Retina (tissue), 1 donor: Measurements from ENCODE around the gene WDR90.
A peak's percentile ranks its signal among the peaks of the same experiment; 100 is the strongest.

Experiments used
- DNase-seq: peaks from one replicate; pipeline ENCODE4 v3.0.0-alpha.2; 2016

Gene WDR90

DNA sequence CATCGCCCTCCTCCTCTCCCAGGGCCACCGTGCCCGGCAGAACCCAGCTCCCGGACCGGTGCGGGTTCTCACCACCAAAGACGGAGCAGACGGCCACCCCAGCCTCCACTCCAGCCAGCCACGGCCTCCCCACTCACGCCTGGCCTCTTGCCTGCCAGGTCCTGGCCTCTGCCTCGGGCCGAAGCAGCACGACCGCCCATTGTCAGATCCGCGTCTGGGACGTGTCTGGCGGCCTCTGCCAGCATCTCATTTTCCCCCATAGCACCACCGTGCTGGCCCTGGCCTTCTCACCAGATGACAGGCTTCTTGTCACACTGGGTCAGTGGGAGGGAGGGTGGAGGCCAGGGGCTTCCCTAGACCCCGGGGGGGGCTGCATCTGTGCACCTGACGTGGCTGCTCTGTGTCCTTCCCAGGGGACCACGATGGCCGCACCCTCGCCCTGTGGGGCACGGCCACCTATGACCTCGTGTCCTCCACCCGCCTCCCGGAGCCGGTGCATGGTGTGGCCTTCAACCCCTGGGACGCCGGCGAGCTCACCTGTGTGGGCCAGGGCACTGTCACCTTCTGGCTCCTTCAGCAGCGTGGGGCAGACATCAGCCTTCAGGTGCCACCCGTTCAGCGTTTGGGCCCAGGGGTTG is 12.1 kb downstream of the WDR90 start:
- peak; percentile 69 for DNase-seq

DNA sequence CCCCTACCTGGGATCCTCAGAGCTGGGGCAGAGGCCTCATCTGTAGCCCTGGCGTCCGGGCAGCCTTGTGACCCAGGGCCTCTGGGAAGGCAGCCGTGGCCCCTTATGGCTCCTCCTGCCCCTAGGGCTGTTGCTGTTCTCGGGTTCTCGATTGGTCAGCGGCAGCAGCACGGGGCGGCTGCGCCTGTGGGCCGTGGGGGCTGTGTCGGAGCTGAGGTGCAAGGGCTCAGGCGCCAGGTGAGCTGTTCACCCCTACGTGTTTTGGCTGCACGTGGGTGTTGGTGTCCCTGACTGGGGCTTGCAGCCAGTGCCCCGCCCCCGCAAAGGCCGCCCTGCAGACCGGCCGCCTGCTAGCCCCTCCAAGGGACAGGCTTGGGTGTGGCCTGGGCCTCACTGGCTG is 12.9 kb downstream of the WDR90 start:
- DNase-seq: no peak

DNA sequence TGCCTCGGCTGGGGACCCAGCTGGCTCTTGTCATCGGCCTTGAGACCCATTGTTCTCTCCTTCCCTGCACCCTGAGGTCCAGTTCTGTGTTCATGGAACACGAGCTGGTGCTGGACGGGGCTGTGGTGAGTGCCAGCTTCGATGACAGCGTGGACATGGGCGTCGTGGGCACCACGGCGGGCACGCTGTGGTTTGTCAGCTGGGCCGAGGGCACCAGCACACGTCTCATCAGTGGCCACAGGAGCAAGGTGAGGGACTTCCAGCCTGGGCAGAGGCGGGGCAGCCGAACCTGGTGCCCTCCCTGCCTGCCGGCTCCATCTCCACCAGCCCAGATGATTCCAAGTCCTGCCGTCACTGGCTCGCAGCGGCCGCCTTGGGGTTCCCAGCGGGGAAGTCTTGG is 13.4 kb downstream of the WDR90 start:
- no peak for DNase-seq

DNA sequence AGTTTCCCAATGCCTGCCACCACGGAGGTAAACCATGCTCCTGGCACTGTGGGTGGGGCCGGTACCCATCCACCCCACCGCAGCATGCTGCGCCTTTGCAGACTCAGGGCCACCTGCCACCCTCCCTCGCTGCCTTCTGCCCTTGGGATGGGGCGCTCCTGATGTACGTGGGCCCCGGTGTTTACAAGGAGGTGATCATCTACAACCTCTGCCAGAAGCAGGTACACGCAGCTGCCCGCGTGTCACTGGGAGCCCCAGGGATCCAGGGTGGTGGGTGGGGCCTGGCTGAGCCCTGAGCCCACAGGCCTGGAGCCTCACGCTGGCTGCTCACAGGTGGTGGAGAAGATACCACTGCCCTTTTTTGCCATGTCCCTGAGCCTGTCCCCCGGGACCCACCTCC is 17.4 kb downstream of the WDR90 start:
- no peak for DNase-seq

DNA sequence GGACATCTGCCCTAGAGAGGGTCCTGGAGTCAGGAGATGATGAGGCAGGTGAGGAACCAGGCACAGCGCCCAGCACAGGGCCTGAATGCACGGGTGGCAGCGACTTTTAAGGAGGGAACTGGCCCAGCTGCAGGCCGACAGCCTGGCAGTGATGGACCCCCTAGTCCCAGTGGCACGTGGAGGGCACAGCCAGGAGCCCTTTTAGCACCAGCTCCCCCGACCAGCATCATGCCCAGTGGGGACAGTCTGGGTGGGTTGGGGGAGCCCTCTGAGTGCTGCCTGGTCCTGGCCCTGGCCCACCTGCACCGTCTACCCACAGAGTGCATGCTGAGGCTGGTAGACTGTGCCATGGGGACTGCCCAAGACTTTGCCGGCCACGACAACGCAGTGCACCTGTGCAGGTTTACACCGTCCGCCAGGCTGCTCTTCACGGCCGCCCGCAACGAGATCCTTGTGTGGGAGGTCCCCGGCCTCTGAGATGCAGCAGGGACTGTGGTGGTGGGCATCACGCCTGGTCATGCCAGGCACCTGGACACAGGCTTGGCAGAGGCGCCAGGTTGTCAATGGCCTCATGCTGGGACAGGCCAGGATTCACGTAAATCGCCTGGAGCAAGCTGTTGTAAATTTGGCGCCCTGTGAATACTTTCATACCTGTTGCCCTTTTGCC is 18.1 kb downstream of the WDR90 start:
- DNase-seq: no peak

DNA sequence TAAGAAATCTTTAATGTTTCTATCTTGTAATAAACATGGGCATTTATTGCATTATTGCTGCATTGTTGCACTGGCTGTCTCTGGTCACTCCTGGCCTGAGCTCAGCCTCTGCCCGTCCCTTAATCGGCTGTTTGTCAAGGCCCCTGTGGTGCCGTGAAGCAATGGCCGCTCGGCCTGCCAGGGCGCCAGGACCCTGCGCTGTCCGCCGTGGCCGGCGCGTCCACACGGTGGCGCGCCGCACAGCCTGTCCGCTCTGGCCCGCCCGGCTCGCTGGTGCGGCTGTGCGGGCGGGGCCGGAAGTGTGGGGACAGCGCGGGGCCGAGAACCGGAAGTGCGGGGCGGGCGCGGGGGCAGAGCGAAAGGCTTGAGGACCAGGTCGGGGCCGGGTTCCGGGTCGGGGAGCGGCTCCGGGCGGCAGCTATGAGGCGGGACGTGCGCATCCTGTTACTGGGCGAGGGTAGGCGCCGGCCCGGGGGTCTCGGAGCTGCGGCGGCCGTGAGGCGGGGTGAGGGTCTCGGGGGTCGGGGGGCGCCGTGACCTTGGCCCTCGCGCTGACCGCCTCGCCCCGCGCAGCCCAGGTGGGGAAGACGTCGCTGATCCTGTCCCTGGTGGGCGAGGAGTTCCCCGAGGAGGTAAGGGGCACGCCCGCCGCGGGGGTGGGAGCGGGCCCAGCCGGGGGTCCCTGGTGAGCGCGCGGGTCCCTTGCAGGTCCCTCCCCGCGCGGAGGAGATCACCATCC is 18.8 kb downstream of the WDR90 start, which contains the start of gene RHOT2:
RHOT2 (plus strand) TSS at position 353 of the 739 bp plus-strand sequence; CDS start at position 421, 68 bp downstream.
- DNase-seq: peak; percentile 88

DNA sequence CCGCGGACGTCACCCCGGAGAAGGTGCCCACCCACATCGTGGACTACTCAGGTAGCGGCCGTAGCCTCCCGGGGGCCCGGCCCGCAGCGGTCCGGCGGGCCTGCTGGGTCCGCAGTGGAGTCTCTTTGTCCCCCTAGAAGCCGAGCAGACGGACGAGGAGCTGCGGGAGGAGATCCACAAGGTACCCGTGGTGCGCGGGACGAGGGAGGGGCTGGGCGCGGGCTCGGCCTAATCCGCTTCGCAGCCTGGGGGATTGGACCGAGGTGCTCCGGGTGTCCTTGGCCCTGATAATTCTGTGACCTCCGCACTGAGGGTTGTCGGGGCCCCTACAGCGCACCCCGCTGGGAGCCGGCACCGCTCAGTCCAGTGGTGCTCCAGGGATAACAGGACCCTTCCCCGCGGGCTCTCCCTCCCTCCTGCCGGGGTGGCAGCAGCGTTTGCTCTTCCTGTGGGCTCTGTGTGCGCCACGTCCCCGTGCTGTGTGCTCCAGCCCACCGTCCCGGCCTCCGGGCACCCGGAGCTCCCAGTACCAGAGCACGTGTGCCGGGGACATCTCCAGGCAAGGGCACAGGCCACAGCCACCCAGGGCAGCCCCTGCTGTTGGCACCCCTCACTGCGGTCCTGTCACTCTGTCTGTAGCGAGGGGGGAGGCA is 19.5 kb downstream of the WDR90 start:
- no peak for DNase-seq

DNA sequence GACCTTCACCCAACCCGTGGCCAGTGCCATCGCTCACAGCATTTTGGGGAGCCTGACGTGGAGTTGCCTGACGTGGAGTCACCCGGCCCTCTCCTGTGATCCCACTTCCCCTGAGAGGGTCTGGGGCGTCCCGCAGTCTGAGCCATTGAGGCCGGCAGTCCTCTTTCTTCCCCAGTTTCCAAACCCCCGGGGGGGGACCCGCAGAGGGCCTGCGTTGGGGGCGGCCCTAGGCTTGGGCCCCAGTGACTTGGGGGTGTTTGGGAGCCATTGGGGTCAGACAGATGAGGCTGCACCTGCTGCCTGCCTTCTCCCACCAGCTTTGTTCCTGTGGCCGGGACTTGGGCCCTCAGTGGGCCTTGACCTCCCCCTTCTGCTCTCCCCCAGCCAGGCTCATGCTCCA is 20.5 kb downstream of the WDR90 start:
- DNase-seq: no peak

DNA sequence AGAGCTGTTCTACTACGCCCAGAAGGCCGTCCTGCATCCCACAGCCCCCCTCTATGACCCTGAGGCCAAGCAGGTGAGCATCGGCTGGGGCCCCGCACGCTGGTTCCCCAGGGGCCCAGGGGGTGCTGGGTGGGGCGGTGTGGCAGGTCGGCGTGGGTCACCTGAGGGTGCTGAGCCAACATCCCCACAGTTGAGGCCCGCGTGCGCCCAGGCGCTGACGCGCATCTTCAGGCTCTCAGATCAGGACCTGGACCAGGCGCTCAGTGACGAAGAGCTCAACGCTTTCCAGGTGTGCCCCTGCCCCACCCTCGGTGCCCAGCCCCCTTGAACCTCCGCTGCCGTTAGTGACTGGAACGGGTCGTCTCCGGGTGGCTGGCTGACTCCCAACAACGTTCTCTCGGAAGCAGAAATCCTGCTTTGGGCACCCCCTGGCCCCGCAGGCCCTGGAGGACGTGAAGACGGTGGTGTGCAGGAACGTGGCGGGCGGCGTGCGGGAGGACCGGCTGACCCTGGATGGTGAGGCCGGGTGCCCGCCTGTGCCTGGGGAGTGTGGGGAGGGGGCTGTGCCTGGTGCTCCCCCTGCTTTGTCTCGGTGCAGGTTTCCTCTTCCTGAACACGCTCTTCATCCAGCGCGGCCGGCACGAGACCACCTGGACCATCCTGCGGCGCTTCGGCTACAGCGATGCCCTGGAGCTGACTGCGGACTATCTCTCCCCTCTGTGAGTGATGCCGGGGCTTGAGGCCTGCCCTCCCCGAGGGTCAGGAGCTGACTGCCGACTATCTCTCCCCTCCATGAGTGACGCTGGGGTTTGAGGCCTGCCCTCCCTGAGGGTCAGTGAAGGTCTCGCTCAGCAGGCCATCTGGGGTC is 21.6 kb downstream of the WDR90 start:
- no peak for DNase-seq

DNA sequence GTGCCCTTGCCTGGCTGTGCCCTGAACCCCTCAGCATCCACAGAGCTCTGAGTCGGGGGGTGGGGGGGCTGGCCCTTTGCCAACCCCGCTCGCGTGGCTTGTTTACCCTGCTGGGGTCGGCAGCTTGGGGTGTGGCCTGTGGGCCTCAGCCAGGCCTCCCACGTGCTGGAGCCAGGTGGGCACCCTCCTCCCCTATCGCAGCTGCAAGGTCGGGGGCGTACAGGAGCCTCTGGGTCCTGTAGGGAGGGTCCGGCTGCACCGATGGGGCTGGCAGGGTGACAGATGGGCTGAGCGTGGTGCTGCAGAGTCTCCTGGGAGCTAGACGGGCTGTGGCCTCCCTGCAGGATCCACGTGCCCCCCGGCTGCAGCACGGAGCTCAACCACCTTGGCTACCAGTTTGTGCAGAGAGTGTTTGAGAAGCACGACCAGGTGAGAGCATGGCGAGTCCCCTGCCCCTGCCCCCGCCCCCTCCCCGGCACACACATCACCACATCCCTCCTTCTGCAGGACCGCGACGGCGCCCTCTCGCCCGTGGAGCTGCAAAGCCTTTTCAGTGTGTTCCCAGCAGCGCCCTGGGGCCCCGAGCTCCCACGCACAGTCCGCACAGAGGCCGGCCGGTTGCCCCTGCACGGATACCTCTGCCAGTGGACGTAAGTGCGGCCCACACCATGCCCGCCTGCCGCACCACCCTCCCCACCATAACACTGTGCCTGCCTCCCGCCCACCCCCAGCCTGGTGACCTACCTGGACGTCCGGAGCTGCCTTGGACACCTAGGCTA is 22.4 kb downstream of the WDR90 start:
- no peak for DNase-seq

DNA sequence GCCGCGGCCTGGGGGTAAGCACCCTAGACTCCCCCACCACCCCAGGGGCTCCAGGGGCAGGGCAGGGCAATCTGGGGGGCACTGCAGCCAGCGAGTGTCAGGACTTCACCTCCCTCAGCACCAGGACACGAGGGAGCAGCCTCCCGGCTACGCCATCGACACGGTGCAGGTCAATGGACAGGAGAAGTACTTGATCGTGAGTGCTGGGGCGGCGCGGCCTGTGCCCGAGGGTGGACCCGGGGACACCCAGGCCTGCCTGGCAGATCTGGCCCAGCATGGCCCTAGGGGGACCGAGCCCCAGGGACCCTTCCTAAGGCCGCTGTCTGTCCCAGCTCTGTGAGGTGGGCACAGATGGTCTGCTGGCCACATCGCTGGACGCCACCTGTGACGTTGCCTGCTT is 23.2 kb downstream of the WDR90 start:
- no peak for DNase-seq

DNA sequence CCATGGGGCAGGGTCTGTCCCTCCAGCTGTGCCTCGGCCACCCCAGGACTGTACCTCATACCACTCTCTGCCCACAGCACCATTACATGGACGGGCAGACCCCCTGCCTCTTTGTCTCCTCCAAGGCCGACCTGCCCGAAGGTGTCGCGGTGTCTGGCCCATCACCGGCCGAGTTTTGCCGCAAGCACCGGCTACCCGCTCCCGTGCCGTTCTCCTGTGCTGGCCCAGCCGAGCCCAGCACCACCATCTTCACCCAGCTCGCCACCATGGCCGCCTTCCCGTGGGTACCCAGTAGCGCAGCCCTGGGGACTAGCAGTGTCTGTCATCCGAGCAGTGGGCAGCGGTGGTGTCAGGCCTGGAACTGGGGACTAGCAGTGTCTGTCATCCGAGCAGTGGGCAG is 23.7 kb downstream of the WDR90 start:
- DNase-seq: no peak

DNA sequence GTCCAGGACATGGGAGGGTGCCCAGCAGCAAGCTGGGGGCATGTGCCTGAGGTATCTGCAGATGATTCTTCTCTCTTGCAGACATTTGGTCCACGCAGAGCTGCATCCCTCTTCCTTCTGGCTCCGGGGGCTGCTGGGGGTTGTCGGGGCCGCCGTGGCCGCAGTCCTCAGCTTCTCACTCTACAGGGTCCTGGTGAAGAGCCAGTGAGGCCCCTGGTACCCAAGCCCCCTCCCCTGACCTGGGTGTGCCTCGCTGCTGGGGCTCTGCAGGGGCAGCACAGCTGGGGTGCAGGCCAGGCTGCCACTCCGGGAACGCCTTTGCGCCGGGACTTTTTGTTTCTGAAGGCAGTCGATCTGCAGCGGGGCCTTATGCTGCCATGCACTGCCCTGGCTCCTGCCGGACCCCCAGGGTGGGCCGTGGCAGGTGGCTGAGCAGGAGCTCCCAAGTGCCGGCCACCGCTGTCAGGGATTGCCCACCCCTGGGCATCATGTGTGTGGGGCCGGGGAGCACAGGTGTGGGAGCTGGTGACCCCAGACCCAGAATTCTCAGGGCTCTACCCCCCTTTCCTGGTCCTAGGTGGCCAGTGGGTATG is 24.3 kb downstream of the WDR90 start:
- no peak for DNase-seq

DNA sequence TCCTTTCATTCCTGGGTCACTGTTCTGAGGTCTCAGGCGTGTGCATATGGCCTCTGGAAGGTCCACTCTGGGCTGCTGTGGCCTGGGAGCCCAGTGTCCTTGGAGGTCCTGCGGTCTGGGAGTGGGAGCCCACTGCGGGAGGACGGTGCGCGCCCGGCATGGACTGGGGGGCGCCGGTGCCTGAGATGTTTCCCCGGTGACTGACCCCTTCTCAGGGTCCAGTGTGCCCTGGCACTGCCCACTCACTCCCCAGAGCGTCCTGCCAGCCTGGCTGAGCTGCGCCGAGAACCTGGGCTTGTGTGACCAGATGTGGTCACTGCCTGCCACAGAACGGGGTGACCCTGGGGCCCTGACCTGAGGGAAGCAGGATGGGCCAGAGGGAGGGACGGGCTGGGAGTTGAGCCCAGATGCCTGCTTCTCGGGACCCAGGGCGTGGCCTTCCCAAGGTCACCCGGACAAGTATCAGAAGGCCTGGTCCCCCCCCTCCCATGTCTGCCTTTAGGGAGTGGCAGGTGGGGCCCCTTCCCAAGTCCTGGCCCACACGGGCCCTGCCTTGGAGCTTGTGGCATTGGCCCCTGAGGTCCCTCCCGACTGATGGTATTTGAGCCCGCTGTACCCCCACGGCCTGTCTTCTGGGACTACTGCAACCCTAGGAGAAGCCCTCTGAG is 25.2 kb downstream of the WDR90 start:
- DNase-seq: no peak

DNA sequence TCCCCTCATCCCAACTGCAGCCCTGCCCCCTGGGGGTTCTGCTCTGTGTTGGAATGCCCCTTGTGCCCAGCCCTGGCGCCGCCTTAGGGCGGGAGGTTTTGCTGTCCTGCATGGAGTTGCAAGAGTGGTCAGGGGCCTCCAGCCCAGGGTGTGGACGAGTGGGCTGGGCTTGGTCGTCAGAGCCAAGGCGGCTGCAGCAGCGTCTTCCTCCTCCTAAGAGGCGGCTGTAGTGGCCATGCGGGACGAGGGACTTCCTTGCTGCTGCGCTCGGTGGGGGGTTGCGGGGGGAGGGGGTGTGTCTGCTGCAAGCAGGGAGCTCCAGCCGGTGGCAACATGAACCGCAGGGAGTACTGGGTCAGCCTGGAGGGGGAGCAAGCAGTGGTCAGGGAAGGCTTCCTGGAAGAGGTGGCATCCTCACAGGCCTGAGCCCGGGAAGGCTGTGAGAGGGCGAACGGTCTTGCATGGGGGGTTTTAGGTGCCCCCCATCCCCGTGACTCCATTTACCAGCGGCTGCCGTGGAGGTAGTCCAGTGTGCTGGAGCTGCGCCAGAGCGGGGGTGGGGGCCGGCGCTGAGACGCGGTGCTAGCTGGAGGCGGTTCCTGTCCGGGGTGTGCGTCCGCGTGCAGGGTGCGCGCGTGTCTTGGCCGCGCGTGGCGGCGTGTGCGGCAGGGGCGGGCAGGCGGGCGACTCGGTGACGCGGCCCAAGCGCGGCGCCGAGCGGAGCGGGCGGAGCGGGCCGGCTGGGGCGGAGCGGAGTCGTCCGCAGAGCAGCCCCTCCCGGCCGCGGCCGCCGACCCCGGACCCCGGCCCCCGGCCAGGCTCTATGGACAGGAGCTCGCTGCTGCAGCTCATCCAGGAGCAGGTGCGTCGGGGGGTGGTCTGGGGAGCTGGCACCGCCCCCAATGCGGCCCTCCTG is 26.1 kb downstream of the WDR90 start, which contains the start of gene RHBDL1:
RHBDL1 (plus strand) TSS at position 704 of the 916 bp plus-strand sequence; CDS start at position 824, 120 bp downstream.
- no peak for DNase-seq

DNA sequence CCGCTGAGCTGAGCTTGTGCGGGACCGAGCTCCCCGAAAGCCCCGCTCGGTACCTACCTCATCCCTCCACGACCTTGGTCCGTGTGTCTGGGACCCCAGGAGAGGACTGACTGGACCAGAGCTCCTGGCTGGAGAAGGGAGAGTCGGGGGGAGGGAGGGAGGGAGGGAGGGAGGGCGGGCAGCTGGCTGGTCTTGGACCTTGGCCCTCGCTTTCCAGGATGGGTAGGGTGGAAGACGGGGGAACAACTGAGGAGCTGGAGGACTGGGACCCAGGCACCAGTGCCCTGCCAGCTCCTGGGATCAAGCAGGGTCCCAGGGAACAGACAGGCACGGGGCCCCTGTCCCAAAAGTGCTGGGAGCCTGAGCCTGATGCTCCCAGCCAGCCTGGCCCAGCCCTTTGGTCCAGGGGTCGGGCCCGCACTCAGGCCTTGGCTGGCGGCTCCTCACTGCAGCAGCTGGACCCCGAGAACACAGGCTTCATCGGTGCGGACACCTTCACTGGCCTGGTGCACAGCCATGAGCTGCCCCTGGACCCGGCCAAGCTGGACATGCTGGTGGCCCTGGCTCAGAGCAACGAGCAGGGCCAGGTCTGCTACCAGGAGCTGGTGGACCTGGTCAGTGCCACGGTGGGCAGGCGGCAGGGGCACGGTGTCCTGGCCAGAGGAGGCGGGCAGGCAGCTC is 26.9 kb downstream of the WDR90 start:
- DNase-seq: no peak

DNA sequence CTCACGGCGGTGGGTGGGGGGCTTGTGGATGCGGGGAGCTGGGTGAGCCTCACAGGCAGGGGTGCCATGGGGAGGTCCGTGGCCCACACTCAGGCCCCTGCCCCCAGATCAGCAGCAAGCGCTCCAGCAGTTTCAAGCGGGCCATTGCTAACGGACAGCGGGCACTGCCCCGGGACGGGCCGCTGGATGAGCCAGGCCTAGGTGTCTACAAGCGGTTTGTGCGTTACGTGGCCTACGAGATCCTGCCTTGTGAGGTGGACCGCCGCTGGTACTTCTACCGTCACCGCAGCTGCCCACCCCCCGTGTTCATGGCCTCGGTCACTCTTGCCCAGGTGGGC is 27.4 kb downstream of the WDR90 start:
- no peak for DNase-seq

DNA sequence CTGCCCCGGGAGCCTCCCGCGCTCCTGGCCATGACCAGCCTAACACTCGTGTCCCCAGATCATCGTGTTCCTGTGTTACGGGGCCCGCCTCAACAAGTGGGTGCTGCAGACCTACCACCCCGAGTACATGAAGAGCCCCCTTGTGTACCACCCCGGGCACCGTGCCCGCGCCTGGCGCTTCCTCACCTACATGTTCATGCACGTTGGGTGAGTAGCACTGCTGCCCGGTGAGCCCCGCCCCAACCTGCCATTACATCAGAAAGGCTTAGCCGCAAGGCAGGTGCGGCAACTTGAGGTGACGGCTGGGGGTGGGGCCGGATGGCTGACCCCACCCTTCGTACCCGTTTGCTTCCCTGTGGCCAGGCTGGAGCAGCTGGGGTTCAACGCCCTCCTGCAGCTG is 27.7 kb downstream of the WDR90 start:
- DNase-seq: no peak
